H1 (cell line): ENCODE measurements around the gene PDF. TPM values are rescaled to one million over a fixed set of nuclear protein-coding genes. Genes with fewer than 3 reads are reported as not detected.

Source experiments
- CBX8 ChIP-seq: fragments of 300-800, 300-1000 bp; sonication (generic); IDR thresholded peaks from 2 replicates; pipeline ENCODE4 v1.7.1; 2016; ENCODE audit warnings: low read depth, low read length, borderline replicate concordance
- GABPA ChIP-seq: IDR thresholded peaks from 2 replicates; pipeline ENCODE4 v1.6.1; 2011; ENCODE audit warnings: mild to moderate bottlenecking, low read length, moderate library complexity, borderline replicate concordance; ENCODE audit not compliant: insufficient read depth
- GTF2F1 ChIP-seq: IDR thresholded peaks from 2 replicates; pipeline ENCODE4 v1.6.1; 2012; ENCODE audit warnings: low read depth, low read length, improper control_type of control experiment, borderline replicate concordance
- HDAC2 ChIP-seq, 2 experiments: fragments of 300-600 bp in 1 of 2; sonication (generic) in 1 of 2; IDR thresholded peaks; 2 replicates each; pipeline ENCODE4 v1.6.1; 2011 to 2012; ENCODE audit warnings: low read depth in 2 of 2, low read length in 2 of 2, mild to moderate bottlenecking in 2 of 2, moderate library complexity in 2 of 2, borderline replicate concordance in 1 of 2, inconsistent platforms in 1 of 2
- JUND ChIP-seq: IDR thresholded peaks from 2 replicates; pipeline ENCODE4 v1.6.1; 2011; ENCODE audit warnings: mild to moderate bottlenecking, improper control_type of control experiment, low read length
- POLR2A ChIP-seq, 2 experiments: IDR thresholded peaks; 1 replicate in 1 of 2; 2 replicates in 1 of 2; pipeline ENCODE4 v1.6.1; 2011; ENCODE audit warnings: low read depth in 2 of 2, low read length in 2 of 2, mild to moderate bottlenecking in 2 of 2; ENCODE audit errors: control extremely low read depth in 1 of 2
- RFX5 ChIP-seq: IDR thresholded peaks from 2 replicates; pipeline ENCODE4 v1.6.1; 2011; ENCODE audit warnings: low read depth, low read length, improper control_type of control experiment, borderline replicate concordance
- YY1 ChIP-seq: IDR thresholded peaks from 2 replicates; pipeline ENCODE4 v1.6.1; 2011; ENCODE audit warnings: low read depth, mild to moderate bottlenecking, low read length
- polyA plus RNA-seq, 7 experiments: library from polyadenylated mRNA; depleted of rRNA in 3 of 7; stranded (reverse) in 5 of 7; unstranded in 2 of 7; fragments of >200 nt in 5 of 7; fragments of 200-250 nt in 2 of 7; gene quantifications; 1 replicate in 5 of 7; 2 replicates in 1 of 7; 4 replicates in 1 of 7; pipeline versions ENCODE4 v1.2.1 to v1.2.3, GENCODE V29; 2011 to 2013; ENCODE audit warnings: missing spikeins in 2 of 7, mixed read lengths in 2 of 7
- total RNA-seq: library from RNA; stranded (reverse); fragmentation: NEBNext Ultra II Directional; extraction: Animal tissue kit (Norgen Biotek cat#: 25700); gene quantifications from 2 replicates; pipeline ENCODE4 v1.2.1, GENCODE V29; 2021

PDF gene
- total and polyA plus RNA-seq, 2 of the 8 experiments (the other 6 are each of a cell fraction or from before 2014, with no cell fraction given), result 17.7 to 23.9 TPM

GRCh38 chr16:69314534-69314933 lies 15.9 kb downstream of the PDF start (continued):
- TF ChIP-seq GTF2F1 (no peak), YY1 (no peak), CBX8 (no peak), POLR2A (IDR thresholded peaks at IDR 0.05; ENCODE audit: control extremely low read depth in 1 of 2, low read depth in 2 of 2, low read length in 2 of 2) (no peak), JUND (no peak), GABPA (no peak), HDAC2 (IDR thresholded peaks at IDR 0.05; ENCODE audit: borderline replicate concordance in 1 of 2, low read depth in 2 of 2, low read length in 2 of 2) (no peak), RFX5 (no peak)
- TF ChIP-seq, all 59 proteins: peak for 0
